ENCODE measurements around the gene RPL27A. TPM values are rescaled to one million over a fixed set of nuclear protein-coding genes. Genes with fewer than 3 reads are reported as not detected.

Gene RPL27A
- total and polyA plus RNA-seq, 2 donors (not counting 3 experiments of a cell fraction or from before 2014, with no cell fraction given) = 1,303 to 1,363 TPM

GRCh38 chr11:8704136-8704535 is 21.5 kb downstream of the RPL27A start:
- no peak for TF ChIP-seq GATA2 (IDR thresholded peaks at IDR 0.05; ENCODE audit: insufficient read depth, insufficient read length, low read depth, low read length)
- no peak for TF ChIP-seq EZH2 (IDR thresholded peaks at IDR 0.05; ENCODE audit: borderline replicate concordance, low read depth, low read length, severe bottlenecking)
- no peak for TF ChIP-seq POLR2AphosphoS5 (IDR thresholded peaks at IDR 0.05; ENCODE audit: insufficient read depth, low read depth, low read length)
- no peak for TF ChIP-seq POLR2A (IDR thresholded peaks at IDR 0.05; ENCODE audit: low read depth, low read length)
- no peak for TF ChIP-seq MYC (IDR thresholded peaks at IDR 0.05; ENCODE audit: low read depth, low read length)
- TF ChIP-seq JUN (IDR thresholded peaks at IDR 0.05; ENCODE audit: borderline replicate concordance, insufficient read depth, insufficient read length, low read depth) = no peak
- TF ChIP-seq, protein P1, sequence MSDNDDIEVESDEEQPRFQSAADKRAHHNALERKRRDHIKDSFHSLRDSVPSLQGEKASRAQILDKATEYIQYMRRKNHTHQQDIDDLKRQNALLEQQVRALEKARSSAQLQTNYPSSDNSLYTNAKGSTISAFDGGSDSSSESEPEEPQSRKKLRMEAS (IDR thresholded peaks at IDR 0.05; ENCODE audit: insufficient read depth, insufficient read length) = no peak
- TF ChIP-seq CTCF (IDR thresholded peaks at IDR 0.05; ENCODE audit: extremely low read depth in 1 of 2, insufficient read depth in 1 of 2, low read depth in 1 of 2, low read length in 2 of 2) = no peak
- TF ChIP-seq FOS (IDR thresholded peaks at IDR 0.05; ENCODE audit: borderline replicate concordance, insufficient read depth, low read length) = no peak
- no peak overlapping the region for H3K27ac ChIP-seq (ENCODE audit: insufficient read depth, low read depth, low read length)
- FAIRE-seq (no peak), DNase-seq (ENCODE audit: low read depth, low spot score) (no peak)
- no peak overlapping the region for H3K4me3 ChIP-seq (replicated peaks in 1 of 3; ENCODE audit: insufficient read depth in 1 of 3, low read depth in 1 of 3, low read length in 3 of 3)
- ChIA-PET CTCF (interaction anchor here (1.9 kb wide), 1 partner anchor 15 kb away, joined by 5 read pairs; no protein-coding TSS in a partner anchor), POLR2A (no interaction called here)
- no peak overlapping the region for H3K4me2 ChIP-seq (ENCODE audit: insufficient read depth, low read length)
- H3K9me3 ChIP-seq (replicated peaks; ENCODE audit: control insufficient read depth, insufficient read depth, low read length) = no peaks in the 10 kb centered on the region
- H3K27me3 ChIP-seq (ENCODE audit: control insufficient read depth in 2 of 2, insufficient read depth in 2 of 2, low read length in 2 of 2) = no peaks in the 10 kb centered on the region
- no peaks in the 10 kb centered on the region for H3K79me2 ChIP-seq (ENCODE audit: control insufficient read depth, insufficient read depth, low read length)
- H3K4me1 ChIP-seq (ENCODE audit: control insufficient read depth, extremely low read depth, insufficient read depth, low read length) = peaks cover 11% of the 10 kb centered on the region
- H3K9me1 ChIP-seq (replicated peaks; ENCODE audit: control insufficient read depth, extremely low read depth, insufficient read depth, low read length) = no peaks in the 10 kb centered on the region
- no peak overlapping the region for H2AFZ ChIP-seq (ENCODE audit: low read depth, low read length)
- no peak overlapping the region for H3K9ac ChIP-seq (replicated peaks; ENCODE audit: extremely low read depth, insufficient read depth, low read length)
- BruUV-seq (replicated peaks) = no TSS peak
- intact Hi-C loops (cut with micrococcal nuclease) = no loop called here
- H3K36me3 ChIP-seq (ENCODE audit: control insufficient read depth in 2 of 2, extremely low read depth in 1 of 2, insufficient read depth in 2 of 2, low read length in 2 of 2) = no peaks in the 10 kb centered on the region
- no peaks in the 10 kb centered on the region for H4K20me1 ChIP-seq (replicated peaks; ENCODE audit: control insufficient read depth, extremely low read depth, insufficient read depth, low read length)
- dilution Hi-C loops (cut with MboI; ENCODE audit: extremely low pct_ligation_motif_present, low sequenced_read_pairs) = no loop called here

Data from endothelial cell of umbilical vein (primary cell).